Fibroblast of lung (primary cell): Measurements from ENCODE around the gene DUSP19. TPM values are rescaled to one million over a fixed set of nuclear protein-coding genes. Genes with fewer than 3 reads are reported as not detected.

Source experiments
- DNase-seq, 2 donors: peaks; one replicate each; pipeline versions ENCODE4 v3.0.0 to v3.0.0-alpha.2; 2010; ENCODE audit warnings: low read depth in 2 of 2
- H2AFZ ChIP-seq: 2 replicates; pipeline ENCODE4 v1.5.1; 2012; ENCODE audit warnings: low read length, control low read depth, inconsistent platforms
- H3K27ac ChIP-seq: 2 replicates; pipeline ENCODE4 v1.5.1; 2011; ENCODE audit warnings: low read length, control low read depth; ENCODE audit not compliant: insufficient read depth
- H3K27me3 ChIP-seq: 2 replicates; pipeline ENCODE4 v1.5.1; 2011; ENCODE audit warnings: mild to moderate bottlenecking, low read length; ENCODE audit not compliant: control insufficient read depth, insufficient read depth
- H3K36me3 ChIP-seq: 2 replicates; pipeline ENCODE4 v1.5.1; 2011; ENCODE audit warnings: low read length; ENCODE audit not compliant: control insufficient read depth, insufficient read depth
- H3K4me1 ChIP-seq: 2 replicates; pipeline ENCODE4 v1.5.1; 2011; ENCODE audit warnings: low read length; ENCODE audit not compliant: control insufficient read depth, insufficient read depth; ENCODE audit errors: extremely low read depth
- H3K4me2 ChIP-seq: 2 replicates; pipeline ENCODE4 v1.5.1; 2011; ENCODE audit warnings: low read length, control low read depth; ENCODE audit not compliant: insufficient read depth; ENCODE audit errors: extremely low read depth
- H3K4me3 ChIP-seq, 4 experiments: fragments of 200-600 bp in 1 of 4; sonication (generic) in 1 of 4; replicated peaks in 1 of 4; 2 replicates each; pipeline ENCODE4 v1.5.1; 2011 to 2016; ENCODE audit warnings: low read length in 4 of 4, low read depth in 3 of 4, mild to moderate bottlenecking in 3 of 4, control low read depth in 2 of 4, inconsistent platforms in 1 of 4, mixed read lengths in 1 of 4; ENCODE audit not compliant: insufficient read depth in 1 of 4; ENCODE audit errors: control extremely low read depth in 1 of 4
- H3K79me2 ChIP-seq: 2 replicates; pipeline ENCODE4 v1.5.1; 2012; ENCODE audit warnings: mild to moderate bottlenecking, low read length, inconsistent platforms; ENCODE audit not compliant: control insufficient read depth, insufficient read depth
- H3K9ac ChIP-seq: 2 replicates; pipeline ENCODE4 v1.5.1; 2011; ENCODE audit warnings: mild to moderate bottlenecking, low read length, control low read depth; ENCODE audit not compliant: insufficient read depth
- H3K9me3 ChIP-seq: 2 replicates; pipeline ENCODE4 v1.5.1; 2012; ENCODE audit warnings: low read depth, low read length; ENCODE audit not compliant: control insufficient read depth, insufficient read depth
- H4K20me1 ChIP-seq: 2 replicates; pipeline ENCODE4 v1.5.1; 2011; ENCODE audit warnings: low read length; ENCODE audit not compliant: control insufficient read depth, insufficient read depth; ENCODE audit errors: extremely low read depth
- CTCF ChIP-seq, 2 donors: IDR thresholded peaks in 1 of 2; conservative IDR thresholded peaks in 1 of 2; 1 replicate in 1 of 2; 2 replicates in 1 of 2; pipeline ENCODE4 v1.5.1; 2011 to 2012; ENCODE audit warnings: low read length in 2 of 2, control low read depth in 1 of 2, inconsistent platforms in 1 of 2, low read depth in 1 of 2, mild to moderate bottlenecking in 1 of 2
- EZH2 ChIP-seq: IDR thresholded peaks from 2 replicates; pipeline ENCODE4 v1.5.1; 2012; ENCODE audit warnings: low read length, control low read depth, mild to moderate bottlenecking; ENCODE audit errors: missing control alignments
- polyA plus RNA-seq, 2 donors: library from polyadenylated mRNA; depleted of rRNA in 1 of 2; stranded (reverse) in 1 of 2; unstranded in 1 of 2; fragments of >200 nt; gene quantifications; 2 replicates each; pipeline ENCODE4 v1.2.1, GENCODE V29; 2011 to 2012; ENCODE audit warnings: missing spikeins in 1 of 2
- total RNA-seq: library from RNA; depleted of rRNA; stranded (reverse); fragments of >200 nt; gene quantifications from 2 replicates; pipeline ENCODE4 v1.2.1, GENCODE V29; 2014

The DUSP19 gene
- total and polyA plus RNA-seq, 2 donors (not counting 1 experiment from before 2014, with no cell fraction given) = 2.6 to 7.4 TPM

DNA sequence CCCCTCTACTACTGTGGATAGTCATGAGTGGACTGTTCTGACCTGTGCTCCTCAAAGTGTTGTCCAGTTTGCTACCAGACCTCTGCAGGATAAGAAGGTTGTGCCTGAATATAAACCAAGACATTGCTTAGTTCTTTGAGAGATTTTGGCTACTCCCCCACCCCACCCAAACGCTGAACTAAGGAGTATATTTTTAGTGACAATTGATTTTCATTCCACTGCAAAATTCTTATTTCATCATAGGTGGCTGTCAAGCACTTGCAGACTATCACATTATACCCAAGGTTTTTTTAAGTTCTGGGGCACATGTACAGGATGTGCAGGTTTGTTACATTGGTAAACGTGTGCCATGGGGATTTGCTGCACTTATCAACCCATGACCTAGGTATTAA, 13.4 kb downstream of the DUSP19 start:
- H3K4me2 ChIP-seq = no peak overlapping the region
- no peak overlapping the region for H3K4me3 ChIP-seq
- H3K4me1 ChIP-seq = no peaks in the 10 kb centered on the region
- H3K9ac ChIP-seq = no peak overlapping the region
- H3K27me3 ChIP-seq = no peaks in the 10 kb centered on the region
- H3K9me3 ChIP-seq = no peaks in the 10 kb centered on the region
- TF ChIP-seq EZH2 (no peak), CTCF (conservative IDR thresholded peaks at IDR 0.05 in 1 of 2, IDR thresholded peaks at IDR 0.05 in 1 of 2; ENCODE audit: low read depth in 1 of 2, low read length in 2 of 2) (no peak)
- H3K79me2 ChIP-seq = no peaks in the 10 kb centered on the region
- no peaks in the 10 kb centered on the region for H4K20me1 ChIP-seq
- DNase-seq = no peak
- H3K36me3 ChIP-seq = no peaks in the 10 kb centered on the region
- H2AFZ ChIP-seq = no peak overlapping the region
- no peak overlapping the region for H3K27ac ChIP-seq

- H3K27me3 ChIP-seq = no peaks in the 10 kb centered on the region
- no peak overlapping the region for H3K4me3 ChIP-seq
- H3K79me2 ChIP-seq = no peaks in the 10 kb centered on the region
- peak overlapping the region; percentile 67 for H3K4me2 ChIP-seq
- no peak overlapping the region for H3K27ac ChIP-seq
- peak; percentile 65 to 66 for DNase-seq
- H3K9ac ChIP-seq = no peak overlapping the region
- no peak for TF ChIP-seq EZH2
- TF ChIP-seq CTCF (conservative IDR thresholded peaks at IDR 0.05 in 1 of 2, IDR thresholded peaks at IDR 0.05 in 1 of 2; ENCODE audit: low read depth in 1 of 2, low read length in 2 of 2) = no peak
- H3K4me1 ChIP-seq = no peaks in the 10 kb centered on the region
- H3K36me3 ChIP-seq = no peaks in the 10 kb centered on the region
- no peaks in the 10 kb centered on the region for H3K9me3 ChIP-seq
- H4K20me1 ChIP-seq = no peaks in the 10 kb centered on the region
- no peak overlapping the region for H2AFZ ChIP-seq
Observed at GRCh38 chr2:183093857-183094657, 15.5 kb downstream of the DUSP19 start.

- Histone ChIP-seq H2AFZ (no peak overlapping the region), H3K27me3 (no peaks in the 10 kb centered on the region), H3K27ac (no peak overlapping the region), H3K79me2 (no peaks in the 10 kb centered on the region), H3K4me1 (no peaks in the 10 kb centered on the region), H3K4me2 (no peak overlapping the region), H3K4me3 (no peak overlapping the region), H4K20me1 (no peaks in the 10 kb centered on the region), H3K9me3 (no peaks in the 10 kb centered on the region), H3K36me3 (no peaks in the 10 kb centered on the region), H3K9ac (no peak overlapping the region)
- peak in 1 of 2 donors; percentile 15 for DNase-seq
- TF ChIP-seq CTCF (conservative IDR thresholded peaks at IDR 0.05 in 1 of 2, IDR thresholded peaks at IDR 0.05 in 1 of 2; ENCODE audit: low read depth in 1 of 2, low read length in 2 of 2) (no peak), EZH2 (no peak)
Observed at GRCh38 chr2:183105402-183106134, 27.0 kb downstream of the DUSP19 start.
